ENCODE measurements around the gene MAP7D1.
"Not testable (repeated sequence)": the region's sequence is repeated elsewhere in the genome, so short reads cannot be mapped to it uniquely, and the experiment has no call there.

Gene MAP7D1

GRCh38 chr1:36157115-36157903, 1.3 kb downstream of the MAP7D1 start:
- peak overlapping the region; percentile 74 for H3K4me3 ChIP-seq (ENCODE audit: low read depth, low read length)
- peaks cover 11% of the 10 kb centered on the region for H3K4me1 ChIP-seq (ENCODE audit: control insufficient read depth, insufficient read depth, low read length)
- H3K27me3 ChIP-seq (ENCODE audit: control insufficient read depth, insufficient read depth, low read length): peaks cover 39% of the 10 kb centered on the region
- H3K36me3 ChIP-seq (ENCODE audit: control insufficient read depth, insufficient read depth, low read length): no peaks in the 10 kb centered on the region
- no peaks in the 10 kb centered on the region for H3K9me3 ChIP-seq (ENCODE audit: control insufficient read depth, insufficient read depth, low read length)
- H3K9ac ChIP-seq (ENCODE audit: low read depth, low read length): peak overlapping the region; percentile 24

GRCh38 chr1:36157973-36158826, 2.2 kb downstream of the MAP7D1 start:
- H3K4me1 ChIP-seq (ENCODE audit: control insufficient read depth, insufficient read depth, low read length): peaks cover 11% of the 10 kb centered on the region
- peak overlapping the region; percentile 74 for H3K4me3 ChIP-seq (ENCODE audit: low read depth, low read length)
- no peak overlapping the region for H3K9ac ChIP-seq (ENCODE audit: low read depth, low read length)
- no peaks in the 10 kb centered on the region for H3K36me3 ChIP-seq (ENCODE audit: control insufficient read depth, insufficient read depth, low read length)
- H3K27me3 ChIP-seq (ENCODE audit: control insufficient read depth, insufficient read depth, low read length): peaks cover 32% of the 10 kb centered on the region
- H3K9me3 ChIP-seq (ENCODE audit: control insufficient read depth, insufficient read depth, low read length): no peaks in the 10 kb centered on the region

GRCh38 chr1:36158827-36159252, 2.9 kb downstream of the MAP7D1 start:
- not testable (repeated sequence) for H3K9ac ChIP-seq (ENCODE audit: low read depth, low read length); H3K9me3 ChIP-seq (ENCODE audit: control insufficient read depth, insufficient read depth, low read length); H3K4me3 ChIP-seq (ENCODE audit: low read depth, low read length); H3K36me3 ChIP-seq (ENCODE audit: control insufficient read depth, insufficient read depth, low read length)
- Histone ChIP-seq H3K27me3 (ENCODE audit: control insufficient read depth, insufficient read depth, low read length) (peaks cover 25% of the 10 kb centered on the region), H3K4me1 (ENCODE audit: control insufficient read depth, insufficient read depth, low read length) (peaks cover 11% of the 10 kb centered on the region)

- Histone ChIP-seq H3K9me3 (ENCODE audit: control insufficient read depth, insufficient read depth, low read length) (no peaks in the 10 kb centered on the region), H3K27me3 (ENCODE audit: control insufficient read depth, insufficient read depth, low read length) (peaks cover 16% of the 10 kb centered on the region), H3K4me3 (ENCODE audit: low read depth, low read length) (no peak overlapping the region), H3K36me3 (ENCODE audit: control insufficient read depth, insufficient read depth, low read length) (no peaks in the 10 kb centered on the region), H3K9ac (ENCODE audit: low read depth, low read length) (no peak overlapping the region), H3K4me1 (ENCODE audit: control insufficient read depth, insufficient read depth, low read length) (peaks cover 9% of the 10 kb centered on the region)
Observed at GRCh38 chr1:36159614-36160387, 3.8 kb downstream of the MAP7D1 start.

GRCh38 chr1:36160388-36160948, 4.5 kb downstream of the MAP7D1 start:
- H3K36me3 ChIP-seq (ENCODE audit: control insufficient read depth, insufficient read depth, low read length): no peaks in the 10 kb centered on the region
- no peak overlapping the region for H3K9ac ChIP-seq (ENCODE audit: low read depth, low read length)
- H3K4me1 ChIP-seq (ENCODE audit: control insufficient read depth, insufficient read depth, low read length): peaks cover 9% of the 10 kb centered on the region
- peak overlapping the region; percentile 54 for H3K4me3 ChIP-seq (ENCODE audit: low read depth, low read length)
- H3K9me3 ChIP-seq (ENCODE audit: control insufficient read depth, insufficient read depth, low read length): no peaks in the 10 kb centered on the region
- peaks cover 12% of the 10 kb centered on the region for H3K27me3 ChIP-seq (ENCODE audit: control insufficient read depth, insufficient read depth, low read length)

GRCh38 chr1:36160949-36161485, 5.1 kb downstream of the MAP7D1 start:
- no peaks in the 10 kb centered on the region for H3K9me3 ChIP-seq (ENCODE audit: control insufficient read depth, insufficient read depth, low read length)
- peaks cover 9% of the 10 kb centered on the region for H3K4me1 ChIP-seq (ENCODE audit: control insufficient read depth, insufficient read depth, low read length)
- H3K4me3 ChIP-seq (ENCODE audit: low read depth, low read length): peak overlapping the region; percentile 54
- H3K36me3 ChIP-seq (ENCODE audit: control insufficient read depth, insufficient read depth, low read length): no peaks in the 10 kb centered on the region
- H3K9ac ChIP-seq (ENCODE audit: low read depth, low read length): peak overlapping the region; percentile 71
- peaks cover 12% of the 10 kb centered on the region for H3K27me3 ChIP-seq (ENCODE audit: control insufficient read depth, insufficient read depth, low read length)

- H3K9me3 ChIP-seq (ENCODE audit: control insufficient read depth, insufficient read depth, low read length): no peaks in the 10 kb centered on the region
- peak overlapping the region; percentile 71 for H3K9ac ChIP-seq (ENCODE audit: low read depth, low read length)
- peaks cover 12% of the 10 kb centered on the region for H3K27me3 ChIP-seq (ENCODE audit: control insufficient read depth, insufficient read depth, low read length)
- H3K36me3 ChIP-seq (ENCODE audit: control insufficient read depth, insufficient read depth, low read length): no peaks in the 10 kb centered on the region
- H3K4me3 ChIP-seq (ENCODE audit: low read depth, low read length): peak overlapping the region; percentile 54
- peaks cover 9% of the 10 kb centered on the region for H3K4me1 ChIP-seq (ENCODE audit: control insufficient read depth, insufficient read depth, low read length)
Observed at GRCh38 chr1:36161641-36162531, 5.9 kb downstream of the MAP7D1 start.

- Histone ChIP-seq H3K4me1 (ENCODE audit: control insufficient read depth, insufficient read depth, low read length) (peaks cover 9% of the 10 kb centered on the region), H3K36me3 (ENCODE audit: control insufficient read depth, insufficient read depth, low read length) (no peaks in the 10 kb centered on the region), H3K9me3 (ENCODE audit: control insufficient read depth, insufficient read depth, low read length) (no peaks in the 10 kb centered on the region), H3K9ac (ENCODE audit: low read depth, low read length) (no peak overlapping the region), H3K4me3 (ENCODE audit: low read depth, low read length) (no peak overlapping the region), H3K27me3 (ENCODE audit: control insufficient read depth, insufficient read depth, low read length) (peaks cover 10% of the 10 kb centered on the region)
Observed at GRCh38 chr1:36162680-36163239, 6.8 kb downstream of the MAP7D1 start.

GRCh38 chr1:36163426-36163825, 7.5 kb downstream of the MAP7D1 start:
- Histone ChIP-seq H3K9ac (ENCODE audit: low read depth, low read length) (no peak overlapping the region), H3K4me3 (ENCODE audit: low read depth, low read length) (no peak overlapping the region), H3K9me3 (ENCODE audit: control insufficient read depth, insufficient read depth, low read length) (no peaks in the 10 kb centered on the region), H3K4me1 (ENCODE audit: control insufficient read depth, insufficient read depth, low read length) (peaks cover 5% of the 10 kb centered on the region), H3K27me3 (ENCODE audit: control insufficient read depth, insufficient read depth, low read length) (peaks cover 3% of the 10 kb centered on the region), H3K36me3 (ENCODE audit: control insufficient read depth, insufficient read depth, low read length) (no peaks in the 10 kb centered on the region)

GRCh38 chr1:36164361-36164760, 8.4 kb downstream of the MAP7D1 start:
- Histone ChIP-seq H3K9ac (ENCODE audit: low read depth, low read length) (no peak overlapping the region), H3K36me3 (ENCODE audit: control insufficient read depth, insufficient read depth, low read length) (no peaks in the 10 kb centered on the region), H3K4me3 (ENCODE audit: low read depth, low read length) (no peak overlapping the region), H3K27me3 (ENCODE audit: control insufficient read depth, insufficient read depth, low read length) (no peaks in the 10 kb centered on the region), H3K4me1 (ENCODE audit: control insufficient read depth, insufficient read depth, low read length) (peaks cover 5% of the 10 kb centered on the region), H3K9me3 (ENCODE audit: control insufficient read depth, insufficient read depth, low read length) (no peaks in the 10 kb centered on the region)
